Measurements from ENCODE around the gene GSK3B. TPM values are rescaled to one million over a fixed set of nuclear protein-coding genes. Genes with fewer than 3 reads are reported as not detected.

Gene GSK3B
- total and polyA plus RNA-seq, 10 of the 15 experiments (the other 5 are each of a cell fraction or from before 2014, with no cell fraction given), result 8.5 to 49.8 (median 25.5) TPM

DNA sequence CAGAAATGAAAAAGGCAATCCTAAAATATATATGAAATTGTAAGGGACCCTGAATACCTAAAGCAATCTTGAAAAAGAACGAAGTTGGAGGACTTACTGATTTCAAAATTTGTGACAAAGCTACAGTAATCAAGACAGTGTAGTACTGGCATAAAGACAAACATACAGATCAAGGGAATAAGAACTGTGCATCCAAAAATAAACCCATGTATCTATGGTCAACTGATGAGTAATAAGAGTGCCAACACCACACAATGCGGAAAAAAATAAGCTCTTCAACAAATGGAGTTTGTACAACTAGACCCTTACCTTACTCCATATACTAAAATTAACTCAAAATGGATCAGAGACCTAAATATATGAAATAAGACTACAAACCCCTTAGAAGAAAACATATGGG, 29.6 kb downstream of the GSK3B start:
- ChIA-PET SMC1A (ENCODE audit: uncharacterized antibody, unreplicated experiment) (interaction anchor here (0.9 to 1.0 kb wide), 2 partner anchors 20 to 62 kb away, joined by 3 read pairs; no protein-coding TSS in a partner anchor), POLR2A (interaction anchor here (0.6 kb wide), 1 partner anchor 31 kb away, joined by 3 read pairs; no protein-coding TSS in a partner anchor), CTCF (no interaction called here), RAD21 (ENCODE audit: unreplicated experiment) (interaction anchor here (1.0 kb wide), 1 partner anchor 19 kb away, joined by 3 read pairs; no protein-coding TSS in a partner anchor)
- Histone ChIP-seq H3K27ac (ENCODE audit: control insufficient read depth, insufficient read depth) (no peak overlapping the region), H3K4me1 (ENCODE audit: control insufficient read depth, insufficient read depth, low read length) (no peaks in the 10 kb centered on the region), H2AFZ (ENCODE audit: control insufficient read depth, low read depth, low read length) (no peak overlapping the region), H3K27me3 (replicated peaks in 1 of 2; ENCODE audit: control insufficient read depth in 2 of 2, insufficient read depth in 2 of 2, low read length in 1 of 2) (no peaks in the 10 kb centered on the region), H3K4me3 (no peak overlapping the region), H3K36me3 (ENCODE audit: control insufficient read depth in 2 of 2, insufficient read depth in 2 of 2, low read length in 1 of 2) (peaks cover 0 to 3% of the 10 kb centered on the region in 2 experiments; a peak in 1 of 4 replicates), H3K9me3 (replicated peaks; ENCODE audit: control insufficient read depth, insufficient read depth, low read length) (peaks cover 7% of the 10 kb centered on the region), H4K20me1 (ENCODE audit: control insufficient read depth, insufficient read depth) (0 out of 2 replicates have a peak, but pooled peaks cover 4% of the 10 kb centered on the region), H3K79me2 (ENCODE audit: control insufficient read depth, insufficient read depth, low read length) (peaks cover 90% of the 10 kb centered on the region), H3K4me2 (ENCODE audit: control insufficient read depth, insufficient read depth) (no peak overlapping the region), H3K9ac (ENCODE audit: control insufficient read depth, insufficient read depth, low read length) (no peak overlapping the region)
- 46% methylated on average over 2 of the region's 2 CpGs for WGBS (ENCODE audit: insufficient coverage, insufficient replicate concordance, low lambda C conversion rate, missing lambda C conversion rate)
- in situ Hi-C loops (cut with MboI) (no loop called here), intact Hi-C loops (cut with micrococcal nuclease; ENCODE audit: unreplicated experiment) (no loop called here)
- DNase-seq (ENCODE audit: low read depth, low spot score) (no peak), FAIRE-seq (no peak), ATAC-seq (no peak; the same call in 1 of the 3 replicates)
- TF ChIP-seq YBX1 (IDR thresholded peaks at IDR 0.05) (no peak), KDM1A (IDR thresholded peaks at IDR 0.05; ENCODE audit: borderline replicate concordance) (no peak), USF1 (IDR thresholded peaks at IDR 0.05; ENCODE audit: borderline replicate concordance, extremely low read length, insufficient read depth, low read depth, low read length) (no peak), ATF7 (IDR thresholded peaks at IDR 0.05; ENCODE audit: low read depth) (no peak), ZNF207 (IDR thresholded peaks at IDR 0.05; ENCODE audit: borderline replicate concordance) (no peak), ZNF274 (IDR thresholded peaks at IDR 0.05; ENCODE audit: insufficient read depth, insufficient read length) (no peak), ZNF384 (IDR thresholded peaks at IDR 0.05; ENCODE audit: borderline replicate concordance, low read depth, low read length) (no peak), NR2F1 (conservative IDR thresholded peaks at IDR 0.05) (no peak), BHLHE40 (IDR thresholded peaks at IDR 0.05; ENCODE audit: borderline replicate concordance in 1 of 2, low read depth in 2 of 2, low read length in 1 of 2) (no peak), ZNF217 (IDR thresholded peaks at IDR 0.05) (no peak)
- TF ChIP-seq, protein P1, sequence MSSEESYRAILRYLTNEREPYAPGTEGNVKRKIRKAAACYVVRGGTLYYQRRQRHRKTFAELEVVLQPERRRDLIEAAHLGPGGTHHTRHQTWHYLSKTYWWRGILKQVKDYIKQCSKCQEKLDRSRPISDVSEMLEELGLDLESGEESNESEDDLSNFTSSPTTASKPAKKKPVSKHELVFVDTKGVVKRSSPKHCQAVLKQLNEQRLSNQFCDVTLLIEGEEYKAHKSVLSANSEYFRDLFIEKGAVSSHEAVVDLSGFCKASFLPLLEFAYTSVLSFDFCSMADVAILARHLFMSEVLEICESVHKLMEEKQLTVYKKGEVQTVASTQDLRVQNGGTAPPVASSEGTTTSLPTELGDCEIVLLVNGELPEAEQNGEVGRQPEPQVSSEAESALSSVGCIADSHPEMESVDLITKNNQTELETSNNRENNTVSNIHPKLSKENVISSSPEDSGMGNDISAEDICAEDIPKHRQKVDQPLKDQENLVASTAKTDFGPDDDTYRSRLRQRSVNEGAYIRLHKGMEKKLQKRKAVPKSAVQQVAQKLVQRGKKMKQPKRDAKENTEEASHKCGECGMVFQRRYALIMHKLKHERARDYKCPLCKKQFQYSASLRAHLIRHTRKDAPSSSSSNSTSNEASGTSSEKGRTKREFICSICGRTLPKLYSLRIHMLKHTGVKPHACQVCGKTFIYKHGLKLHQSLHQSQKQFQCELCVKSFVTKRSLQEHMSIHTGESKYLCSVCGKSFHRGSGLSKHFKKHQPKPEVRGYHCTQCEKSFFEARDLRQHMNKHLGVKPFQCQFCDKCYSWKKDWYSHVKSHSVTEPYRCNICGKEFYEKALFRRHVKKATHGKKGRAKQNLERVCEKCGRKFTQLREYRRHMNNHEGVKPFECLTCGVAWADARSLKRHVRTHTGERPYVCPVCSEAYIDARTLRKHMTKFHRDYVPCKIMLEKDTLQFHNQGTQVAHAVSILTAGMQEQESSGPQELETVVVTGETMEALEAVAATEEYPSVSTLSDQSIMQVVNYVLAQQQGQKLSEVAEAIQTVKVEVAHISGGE (CRISPR knock-in tag; IDR thresholded peaks at IDR 0.05), result no peak
- BruUV-seq (replicated peaks), result no TSS peak
